HG02763 (cell line): ENCODE measurements around the gene PDE6C.

Source experiments
- ATAC-seq: cut with Tn5 transposase; IDR thresholded peaks from one replicate; pipeline ENCODE4 v1.9.1; 2021; ENCODE audit warnings: mild to moderate bottlenecking, moderate library complexity; ENCODE audit not compliant: unreplicated experiment

Gene PDE6C

GRCh38 chr10:93612311-93612710 is at the start of gene PDE6C:
TSS of gene PDE6C (plus strand) at chr10:93612537. CDS start at chr10:93612726, 189 bp downstream.
- ATAC-seq: no peak

GRCh38 chr10:93565446-93565845 is 46.9 kb upstream of the PDE6C start:
- no peak for ATAC-seq

DNA sequence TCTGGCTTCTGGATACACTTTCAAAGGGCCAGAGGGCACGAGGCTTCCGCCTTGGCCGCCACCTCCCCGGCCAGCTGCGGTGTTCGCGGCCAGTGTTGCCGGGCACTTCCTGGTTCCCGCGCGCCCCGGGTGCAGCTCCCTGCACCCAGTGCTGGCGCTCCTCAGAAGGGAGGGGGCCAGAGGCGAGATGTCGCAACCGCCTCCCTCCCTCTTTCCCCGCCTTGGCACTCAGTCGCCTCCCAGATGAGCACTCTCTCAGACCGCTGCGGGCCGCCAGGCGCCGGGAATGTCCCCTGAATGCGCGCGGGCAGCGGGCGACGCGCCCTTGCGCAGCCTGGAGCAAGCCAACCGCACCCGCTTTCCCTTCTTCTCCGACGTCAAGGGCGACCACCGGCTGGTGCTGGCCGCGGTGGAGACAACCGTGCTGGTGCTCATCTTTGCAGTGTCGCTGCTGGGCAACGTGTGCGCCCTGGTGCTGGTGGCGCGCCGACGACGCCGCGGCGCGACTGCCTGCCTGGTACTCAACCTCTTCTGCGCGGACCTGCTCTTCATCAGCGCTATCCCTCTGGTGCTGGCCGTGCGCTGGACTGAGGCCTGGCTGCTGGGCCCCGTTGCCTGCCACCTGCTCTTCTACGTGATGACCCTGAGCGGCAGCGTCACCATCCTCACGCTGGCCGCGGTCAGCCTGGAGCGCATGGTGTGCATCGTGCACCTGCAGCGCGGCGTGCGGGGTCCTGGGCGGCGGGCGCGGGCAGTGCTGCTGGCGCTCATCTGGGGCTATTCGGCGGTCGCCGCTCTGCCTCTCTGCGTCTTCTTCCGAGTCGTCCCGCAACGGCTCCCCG is 45.7 kb upstream of the PDE6C start, which contains the start of gene FFAR4:
FFAR4 (plus strand) TSS at position 231 of the 842 bp plus-strand sequence; CDS start at position 287, 56 bp downstream.
- no peak for ATAC-seq

- ATAC-seq: no peak
Observed at GRCh38 chr10:93567277-93568104, 44.8 kb upstream of the PDE6C start.

- no peak for ATAC-seq
Observed at GRCh38 chr10:93568105-93568390, 44.3 kb upstream of the PDE6C start.

DNA sequence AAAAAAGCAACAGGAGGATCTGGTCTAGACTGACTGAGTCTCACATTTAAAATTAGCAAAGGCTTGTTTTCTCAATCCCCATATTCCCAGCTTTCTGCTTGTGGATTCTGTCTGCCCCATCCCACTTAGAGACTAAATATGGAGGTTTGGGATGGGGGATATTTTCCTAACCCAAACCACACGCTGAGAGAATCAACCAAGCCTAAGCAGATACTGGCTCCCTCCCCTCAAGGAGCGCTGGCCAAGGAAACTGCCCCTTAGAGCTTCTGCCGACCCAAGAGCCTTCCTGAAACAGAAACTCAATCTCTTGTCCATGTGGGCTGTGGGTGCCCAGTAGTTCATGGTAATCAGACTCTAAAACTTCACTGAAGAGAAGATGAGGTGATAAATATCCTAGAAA is 42.0 kb upstream of the PDE6C start:
- ATAC-seq: no peak

DNA sequence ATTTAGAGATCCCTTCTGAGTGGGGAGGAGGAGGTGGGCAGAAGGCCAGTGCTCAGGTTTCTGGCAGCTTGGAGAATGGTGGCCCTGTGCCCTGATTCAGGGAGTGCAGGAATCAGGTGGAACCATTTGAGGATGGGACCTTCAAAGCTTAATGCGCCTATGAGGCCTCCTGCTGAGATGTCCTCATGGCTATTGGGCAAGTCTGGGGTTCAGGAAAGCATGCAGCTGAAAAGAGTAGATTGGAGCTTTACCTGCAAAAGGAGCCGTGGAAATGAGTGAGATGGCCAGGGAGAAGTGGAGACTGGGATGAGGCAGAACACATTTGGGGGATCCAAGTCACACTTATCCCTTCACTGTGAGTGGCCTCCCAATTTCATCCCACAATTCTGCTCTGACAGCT is 39.7 kb upstream of the PDE6C start:
- ATAC-seq: no peak

DNA sequence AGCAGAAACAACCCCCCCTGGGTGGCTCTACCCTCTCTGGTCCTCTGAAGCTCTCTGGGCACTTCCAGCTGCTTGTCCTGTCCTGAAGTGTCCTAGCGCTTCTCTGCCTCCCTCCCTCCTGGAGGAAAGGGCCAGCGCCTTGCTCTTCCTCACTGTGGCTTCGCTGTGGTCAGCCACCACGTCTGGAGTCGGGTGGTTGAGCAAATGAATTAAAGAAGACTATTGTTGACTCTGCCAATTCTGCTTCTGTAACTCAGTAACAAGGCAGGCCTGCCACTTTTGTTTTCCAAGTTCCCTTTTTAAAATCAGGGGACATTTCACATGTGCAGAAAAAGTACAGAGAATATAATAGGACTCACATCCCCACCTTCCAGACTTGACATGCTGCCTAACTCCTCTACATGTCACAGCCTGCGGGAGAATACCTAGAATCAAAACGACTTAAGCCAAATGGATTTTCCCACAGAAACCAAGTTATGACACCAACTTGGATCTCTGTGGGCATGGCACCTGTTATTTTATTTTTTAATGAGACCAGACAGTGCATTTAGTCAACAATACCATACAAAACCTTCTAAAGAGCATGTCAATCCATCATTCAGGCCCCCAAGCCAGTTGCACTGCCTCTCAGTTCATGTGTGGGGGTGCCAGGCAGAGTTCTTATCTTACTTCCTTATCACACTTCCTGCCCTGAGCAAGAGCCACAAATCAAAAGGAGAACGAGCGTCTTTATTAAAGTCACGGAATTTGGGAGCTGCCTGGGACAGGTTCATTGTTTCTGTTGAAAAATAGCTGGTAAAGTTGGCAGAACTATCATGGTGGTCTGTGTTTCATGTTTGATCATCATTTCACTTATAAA is 39.1 kb upstream of the PDE6C start:
- ATAC-seq: no peak

GRCh38 chr10:93573924-93574323 is 38.4 kb upstream of the PDE6C start:
- no peak for ATAC-seq

DNA sequence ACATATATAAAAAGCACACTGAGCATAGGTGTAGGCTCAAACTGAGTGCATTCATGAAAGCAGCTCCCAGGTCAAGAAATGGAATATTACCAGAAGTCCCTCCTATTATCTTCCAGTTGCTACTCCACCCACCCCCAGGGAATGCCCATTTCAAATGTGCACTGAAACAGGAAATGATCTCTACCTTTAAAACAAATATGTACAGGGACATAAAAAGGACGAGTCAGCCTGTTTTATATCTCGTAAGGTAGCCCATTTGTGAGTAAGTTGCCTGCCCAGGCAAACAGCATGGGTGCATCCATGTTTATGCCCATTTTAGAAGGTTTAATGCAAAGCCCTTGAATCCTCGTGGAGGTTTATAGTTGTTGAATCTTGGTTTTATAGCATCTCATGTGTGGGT is 35.4 kb upstream of the PDE6C start:
- no peak for ATAC-seq

GRCh38 chr10:93577565-93577964 is 34.8 kb upstream of the PDE6C start:
- no peak for ATAC-seq

GRCh38 chr10:93579089-93579488 is 33.2 kb upstream of the PDE6C start:
- no peak for ATAC-seq

DNA sequence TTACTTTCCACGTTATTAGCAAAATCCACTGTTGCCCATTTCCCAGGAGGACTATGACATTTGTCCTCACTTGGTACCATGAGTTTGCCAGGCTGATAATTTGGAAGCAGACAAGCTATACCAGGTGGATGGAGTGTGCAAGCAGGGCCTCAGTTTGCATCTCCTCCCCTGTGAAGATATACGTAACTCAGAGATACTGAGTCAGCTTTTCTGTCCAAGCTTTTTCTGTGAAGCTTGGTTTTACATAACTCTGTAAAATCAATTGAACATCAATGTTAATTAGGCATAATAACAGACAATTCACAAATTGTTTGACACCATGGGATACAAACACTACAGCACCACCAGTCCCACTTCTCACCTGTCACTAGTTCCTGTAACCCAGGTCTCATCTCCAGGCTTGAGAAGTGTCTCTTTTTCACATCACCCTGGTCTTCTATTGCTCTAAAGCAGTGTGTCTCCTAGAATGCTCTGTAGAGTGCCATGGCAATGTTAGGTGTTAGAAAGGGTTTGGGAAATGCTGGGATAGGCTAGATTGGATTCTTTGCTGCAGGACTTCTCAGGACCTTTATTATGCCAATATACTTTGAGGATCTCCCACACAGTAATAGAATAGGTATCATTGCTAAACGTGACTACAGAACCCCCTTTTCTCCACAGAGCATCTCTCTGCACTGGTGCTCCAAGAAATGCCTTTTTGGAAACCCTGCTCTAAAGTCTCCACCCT is 32.2 kb upstream of the PDE6C start:
- ATAC-seq: no peak

GRCh38 chr10:93580828-93581227 is 31.5 kb upstream of the PDE6C start:
- no peak for ATAC-seq

DNA sequence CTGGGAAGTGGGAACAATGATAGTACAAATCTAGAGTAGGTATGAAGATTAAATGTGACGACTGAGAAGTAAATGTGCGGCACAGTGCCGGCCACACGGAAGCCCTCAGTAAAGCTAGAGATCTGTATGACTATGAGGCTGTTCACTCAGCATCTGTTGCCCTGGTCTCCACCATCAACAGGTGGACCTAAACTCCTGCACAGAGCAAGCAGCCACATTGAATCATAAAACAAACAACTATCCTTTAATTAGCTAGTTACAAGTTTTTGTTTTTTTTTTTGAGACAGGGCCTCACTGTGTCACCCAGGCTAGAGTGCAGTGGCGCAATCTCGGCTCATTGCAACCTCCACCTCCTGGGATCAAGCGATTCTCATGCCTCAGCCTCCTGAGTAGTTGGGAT is 27.9 kb upstream of the PDE6C start:
- no peak for ATAC-seq

- ATAC-seq: no peak
Observed at GRCh38 chr10:93589648-93590562, 22.4 kb upstream of the PDE6C start.

DNA sequence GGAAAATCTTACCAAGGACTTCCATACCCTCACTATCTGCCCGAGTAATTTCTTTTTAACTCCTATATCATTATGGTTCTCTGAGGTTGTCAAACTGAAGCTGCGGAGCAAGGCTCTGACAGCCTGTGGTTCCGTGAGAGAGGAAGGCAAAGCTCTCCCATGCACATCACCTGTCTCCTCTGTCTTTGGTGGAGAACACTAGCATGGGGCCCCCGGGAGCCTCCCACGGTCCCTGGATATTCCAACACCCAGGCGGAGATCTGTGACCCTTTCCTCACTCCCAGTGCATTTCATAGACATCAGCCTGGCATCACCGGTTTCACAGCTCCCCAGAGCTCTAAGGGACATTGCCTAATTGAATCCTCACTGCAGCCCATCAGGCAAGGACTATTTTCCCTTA is 21.7 kb upstream of the PDE6C start:
- no peak for ATAC-seq

GRCh38 chr10:93591065-93591808 is 21.1 kb upstream of the PDE6C start:
- ATAC-seq: no peak

DNA sequence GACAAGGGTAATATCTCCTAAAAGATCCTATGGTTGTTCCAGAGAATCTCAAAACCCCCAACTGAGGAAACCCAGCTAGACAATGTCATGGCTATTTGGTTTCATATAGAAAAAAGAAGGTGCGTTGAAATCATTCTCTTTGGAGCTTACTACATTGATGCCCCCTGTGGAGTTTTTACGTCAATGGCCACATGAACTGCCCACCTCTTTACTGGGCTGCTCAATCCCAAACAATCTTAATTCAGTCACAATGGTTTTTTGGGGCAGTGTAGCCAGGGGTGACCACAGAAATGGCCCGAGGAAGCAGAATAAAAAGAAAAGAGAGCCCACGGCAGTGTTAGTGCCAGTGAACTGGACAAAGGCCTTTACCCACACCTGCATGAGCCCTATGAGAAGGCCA is 19.1 kb upstream of the PDE6C start:
- no peak for ATAC-seq
